Hematopoietic multipotent progenitor cell treated with erythropoietin and hydrocortisone succinate and interleukin-3 and kit ligand, for 15 days (in vitro differentiated cells): ENCODE data around the gene SMARCB1.

Experiments
- DNase-seq: peaks from one replicate; pipeline ENCODE4 v3.0.0-alpha.2; 2015; ENCODE audit warnings: low spot score

Gene SMARCB1

GRCh38 chr22:23780146-23780748 lies 6.5 kb upstream of the SMARCB1 start:
- DNase-seq: no peak

- DNase-seq: no peak
Measured at GRCh38 chr22:23781065-23781464, 5.7 kb upstream of the SMARCB1 start.

GRCh38 chr22:23781511-23782183 lies 5.1 kb upstream of the SMARCB1 start:
- DNase-seq: no peak

- no peak for DNase-seq
Measured at GRCh38 chr22:23782252-23782651, 4.5 kb upstream of the SMARCB1 start.

GRCh38 chr22:23782703-23783102 lies 4.1 kb upstream of the SMARCB1 start:
- no peak for DNase-seq

DNA sequence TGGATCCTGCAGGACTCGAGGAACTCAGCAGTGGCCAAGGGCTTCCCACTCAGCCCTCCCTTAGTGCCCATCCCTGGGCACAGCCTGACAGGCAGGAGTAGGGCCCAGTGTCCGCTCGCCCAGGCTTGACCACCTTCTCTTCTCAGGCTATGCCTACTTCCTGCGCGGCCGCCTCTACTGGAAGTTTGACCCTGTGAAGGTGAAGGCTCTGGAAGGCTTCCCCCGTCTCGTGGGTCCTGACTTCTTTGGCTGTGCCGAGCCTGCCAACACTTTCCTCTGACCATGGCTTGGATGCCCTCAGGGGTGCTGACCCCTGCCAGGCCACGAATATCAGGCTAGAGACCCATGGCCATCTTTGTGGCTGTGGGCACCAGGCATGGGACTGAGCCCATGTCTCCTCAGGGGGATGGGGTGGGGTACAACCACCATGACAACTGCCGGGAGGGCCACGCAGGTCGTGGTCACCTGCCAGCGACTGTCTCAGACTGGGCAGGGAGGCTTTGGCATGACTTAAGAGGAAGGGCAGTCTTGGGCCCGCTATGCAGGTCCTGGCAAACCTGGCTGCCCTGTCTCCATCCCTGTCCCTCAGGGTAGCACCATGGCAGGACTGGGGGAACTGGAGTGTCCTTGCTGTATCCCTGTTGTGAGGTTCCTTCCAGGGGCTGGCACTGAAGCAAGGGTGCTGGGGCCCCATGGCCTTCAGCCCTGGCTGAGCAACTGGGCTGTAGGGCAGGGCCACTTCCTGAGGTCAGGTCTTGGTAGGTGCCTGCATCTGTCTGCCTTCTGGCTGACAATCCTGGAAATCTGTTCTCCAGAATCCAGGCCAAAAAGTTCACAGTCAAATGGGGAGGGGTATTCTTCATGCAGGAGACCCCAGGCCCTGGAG lies 3.3 kb upstream of the SMARCB1 start:
- DNase-seq: no peak

DNA sequence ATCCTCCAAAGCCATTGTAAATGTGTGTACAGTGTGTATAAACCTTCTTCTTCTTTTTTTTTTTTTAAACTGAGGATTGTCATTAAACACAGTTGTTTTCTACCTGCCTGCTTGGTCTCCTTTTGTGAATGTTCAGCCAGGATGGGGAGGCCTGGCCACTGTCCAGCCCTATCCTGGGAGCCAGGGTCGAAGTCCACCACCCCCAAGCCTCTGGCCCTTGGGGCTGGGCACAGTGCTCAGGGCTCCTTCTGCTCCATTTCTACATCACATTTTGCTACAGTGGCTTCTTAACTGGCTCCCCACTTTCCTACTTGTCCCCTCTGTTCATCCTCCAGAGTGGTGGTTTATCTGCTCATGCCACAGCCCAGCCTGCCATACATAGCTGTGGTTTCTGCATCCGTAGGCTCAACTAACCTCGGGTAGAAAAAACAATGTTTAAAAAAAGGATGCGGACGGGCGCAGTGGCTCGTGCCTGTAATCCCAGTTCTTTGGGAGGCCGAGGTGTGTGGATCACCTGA lies 2.5 kb upstream of the SMARCB1 start:
- no peak for DNase-seq

GRCh38 chr22:23786261-23786710 lies 480 bp upstream of the SMARCB1 start:
- DNase-seq: no peak

- DNase-seq: no peak
Measured at GRCh38 chr22:23787600-23787896, 782 bp downstream of the SMARCB1 start.

- no peak for DNase-seq
Measured at GRCh38 chr22:23787910-23788309, 1.1 kb downstream of the SMARCB1 start.

DNA sequence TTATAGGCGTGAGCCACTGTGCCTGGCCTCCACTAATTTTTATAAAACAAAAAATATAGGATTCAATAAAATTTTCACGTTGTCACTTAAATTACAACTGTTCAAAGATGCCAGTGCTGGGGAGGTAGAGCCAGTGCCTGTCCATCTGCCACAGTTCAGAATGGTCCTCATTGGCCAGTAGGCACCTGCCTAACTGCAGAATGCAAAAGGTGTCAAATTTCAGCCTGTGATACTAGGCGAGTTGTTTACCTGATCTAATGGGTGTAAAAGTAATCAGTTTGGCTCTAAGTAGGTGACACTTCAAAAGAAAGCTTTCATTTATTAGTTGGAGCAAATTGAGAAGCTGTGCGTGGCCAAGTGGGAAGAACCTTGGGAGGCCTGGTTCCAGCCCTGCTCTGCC lies 2.4 kb downstream of the SMARCB1 start:
- DNase-seq: no peak

DNA sequence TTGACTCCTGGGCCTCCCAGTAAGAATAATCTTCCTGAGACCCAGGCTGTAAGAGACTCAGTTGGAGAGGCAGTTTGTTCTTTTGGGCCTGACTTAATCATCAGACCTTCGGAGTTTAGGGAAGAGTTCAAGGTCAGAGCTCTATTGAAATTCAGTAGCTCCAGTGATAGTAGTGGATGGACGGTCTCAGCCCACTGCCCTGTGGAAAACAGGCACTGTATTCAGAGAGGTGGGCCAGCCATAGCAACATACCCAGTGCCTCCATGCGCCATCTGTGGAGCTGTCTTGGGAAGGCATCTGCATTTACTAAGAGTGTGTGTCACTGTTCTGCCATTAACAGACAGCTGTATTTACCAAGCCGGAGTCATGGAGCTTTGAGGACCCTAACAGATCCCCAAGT lies 2.9 kb downstream of the SMARCB1 start:
- no peak for DNase-seq

DNA sequence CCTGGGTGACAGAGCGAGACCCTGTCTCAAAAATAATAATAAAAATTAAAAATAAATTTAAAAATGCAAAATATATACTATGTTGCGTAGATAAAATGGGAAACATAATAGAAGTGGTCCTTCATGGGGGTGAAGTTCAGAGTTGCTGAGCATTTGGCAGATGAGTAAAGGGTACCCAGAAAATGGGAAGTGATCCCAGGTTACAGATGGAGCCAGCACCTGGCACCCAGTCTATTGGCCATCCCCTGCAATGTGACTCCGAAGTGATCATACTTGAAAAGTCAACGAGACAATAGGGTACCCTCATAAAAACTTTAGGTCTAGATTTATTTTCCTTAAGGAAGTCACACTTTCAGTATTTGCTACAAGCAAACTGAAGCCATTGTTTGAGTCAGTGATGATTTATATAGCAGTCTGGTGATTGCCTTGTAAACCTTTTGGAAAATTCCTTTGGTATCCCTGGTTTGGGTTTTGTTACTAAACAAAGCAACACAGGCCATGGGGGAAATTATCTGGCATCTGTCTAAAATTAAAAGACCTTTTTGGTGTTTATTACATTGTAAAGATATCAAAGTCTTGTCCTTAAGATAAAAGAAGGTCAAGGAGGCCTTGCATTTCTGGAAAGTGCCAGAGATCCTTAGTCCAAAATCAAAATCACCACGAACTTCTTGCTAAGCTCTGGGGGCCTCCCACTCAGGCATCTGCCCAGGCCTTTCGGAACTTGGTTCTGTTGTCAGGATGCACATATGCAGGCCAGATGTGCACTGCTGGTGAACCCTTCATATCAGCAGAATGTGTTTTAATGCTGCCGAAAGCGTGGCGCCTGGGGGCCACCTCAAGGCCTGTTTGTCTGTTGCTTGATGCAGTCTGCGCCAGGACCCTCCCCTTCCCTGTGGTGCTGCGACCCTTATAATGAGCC lies 4.3 kb downstream of the SMARCB1 start:
- no peak for DNase-seq

DNA sequence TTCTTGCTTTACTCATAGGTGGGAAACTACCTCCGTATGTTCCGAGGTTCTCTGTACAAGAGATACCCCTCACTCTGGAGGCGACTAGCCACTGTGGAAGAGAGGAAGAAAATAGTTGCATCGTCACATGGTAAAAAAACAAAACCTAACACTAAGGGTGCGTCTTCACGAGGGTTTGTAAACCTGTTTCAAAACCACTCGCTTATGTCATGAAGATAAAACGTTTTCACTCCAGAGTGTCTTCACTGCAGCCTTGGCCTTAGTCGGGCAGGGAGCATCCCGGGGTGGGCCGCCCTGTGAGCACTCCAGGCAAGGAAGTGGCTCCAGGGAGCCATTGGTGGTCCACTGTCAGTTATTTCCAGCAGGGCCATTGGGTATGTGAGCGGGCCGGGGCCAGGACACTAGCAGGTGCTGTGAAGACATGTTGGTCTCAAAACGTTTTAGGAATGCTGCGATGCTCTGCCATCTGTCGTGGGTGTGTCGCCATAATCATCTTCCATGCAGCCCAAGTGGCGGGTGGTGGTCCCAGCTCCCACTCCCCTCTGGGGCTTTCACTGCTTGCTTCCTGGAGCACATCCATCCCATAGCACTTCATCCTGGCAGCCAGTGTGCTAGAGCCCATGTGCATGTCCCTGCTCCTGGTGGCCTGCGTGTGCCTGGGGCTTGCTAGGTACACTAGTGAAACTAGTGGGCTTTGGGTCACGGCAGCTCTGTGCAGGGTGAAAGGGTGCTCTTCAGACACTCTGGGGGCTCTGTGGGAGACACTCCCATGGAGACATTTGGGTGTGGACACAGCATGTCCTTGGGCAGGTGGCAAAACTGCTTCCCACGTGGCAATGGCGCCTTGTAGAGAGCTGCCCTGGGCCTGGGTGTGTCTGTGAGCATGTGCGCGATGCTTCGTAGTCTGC lies 5.2 kb downstream of the SMARCB1 start:
- DNase-seq: no peak

GRCh38 chr22:23793326-23793725 lies 6.6 kb downstream of the SMARCB1 start:
- no peak for DNase-seq

GRCh38 chr22:23796461-23796860 lies 9.7 kb downstream of the SMARCB1 start:
- DNase-seq: no peak

- DNase-seq: no peak
Measured at GRCh38 chr22:23800297-23801237, 13.8 kb downstream of the SMARCB1 start.

DNA sequence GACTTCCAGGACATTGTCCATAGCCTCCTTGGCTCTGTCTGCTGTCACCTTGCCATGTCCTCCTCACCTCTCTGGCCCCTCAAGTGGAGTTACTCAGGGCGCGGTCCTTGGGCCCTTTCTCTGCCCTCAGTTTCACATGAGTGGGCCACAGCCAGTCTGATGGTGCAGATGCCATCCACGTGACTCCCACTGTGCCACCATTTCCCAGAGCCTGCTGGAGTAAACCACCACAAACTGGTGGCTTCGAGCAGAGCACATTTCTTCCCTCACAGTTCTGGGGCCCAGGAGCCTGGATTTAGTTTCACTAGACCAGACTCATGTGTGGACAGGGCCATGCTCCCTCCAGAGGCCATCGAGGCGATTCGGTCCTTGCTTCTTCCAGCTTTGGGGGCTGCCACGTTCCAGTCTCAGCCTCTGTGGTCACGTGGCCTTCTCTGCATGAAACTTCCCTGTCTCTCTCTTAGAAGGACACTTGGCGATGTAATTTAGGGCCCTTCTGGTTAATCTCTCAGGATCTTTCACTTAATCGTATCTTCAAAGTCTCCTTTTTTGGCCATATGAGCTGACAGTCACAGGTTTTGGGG lies 14.6 kb downstream of the SMARCB1 start:
- no peak for DNase-seq

- DNase-seq: no peak
Measured at GRCh38 chr22:23801886-23802377, 15.2 kb downstream of the SMARCB1 start.
